Measurements from ENCODE around the gene APH1A. TPM values are rescaled to one million over a fixed set of nuclear protein-coding genes. Genes with fewer than 3 reads are reported as not detected.

Gene APH1A
- total RNA-seq, 1 experiment from 2014 or later = 115 TPM

GRCh38 chr1:150281758-150282557, 13.1 kb upstream of the APH1A start, which contains the start of gene CIART:
Gene CIART, plus strand, starts transcription at chr1:150282554. Its CDS starts 714 bp downstream, at chr1:150283268.
- Histone ChIP-seq H4K91ac (ENCODE audit: insufficient read length, low read depth, low read length) (no peak within 1 kb of the TSS), H3K79me1 (ENCODE audit: insufficient read depth, low read depth, low read length, poor library complexity, severe bottlenecking) (no peaks in the 10 kb centered on the region), H3K23ac (ENCODE audit: insufficient read length, low read depth, low read length) (no peak within 1 kb of the TSS), H3K9me3 (ENCODE audit: control insufficient read depth, low read depth, low read length) (no peaks in the 10 kb centered on the region), H3K56ac (ENCODE audit: insufficient read length, low read depth, low read length) (no peak within 1 kb of the TSS), H3T11ph (ENCODE audit: low read length) (no peak within 1 kb of the TSS), H2BK15ac (ENCODE audit: low read depth, low read length) (no peak within 1 kb of the TSS; the same call in 1 of the 2 replicates), H3K18ac (ENCODE audit: insufficient read length, low read depth, low read length) (peak within 1 kb of the TSS; percentile 80), H2BK12ac (ENCODE audit: insufficient read length, low read depth, low read length) (peak within 1 kb of the TSS; percentile 91), H4K20me1 (ENCODE audit: control insufficient read depth, insufficient read depth, insufficient read length) (peaks cover 3% of the 10 kb centered on the region), H3K27ac (ENCODE audit: insufficient read length, low read depth, low read length) (no peak within 1 kb of the TSS), H3K4me2 (ENCODE audit: insufficient read depth, insufficient read length, low read length) (peak within 1 kb of the TSS; percentile 92), H3K79me2 (ENCODE audit: insufficient read depth, low read length) (no peaks in the 10 kb centered on the region), H3K27me3 (ENCODE audit: insufficient read depth, low read length) (no peaks in the 10 kb centered on the region), H4K5ac (ENCODE audit: insufficient read length, low read depth, low read length) (no peak within 1 kb of the TSS), H4K8ac (replicated peaks; ENCODE audit: insufficient read length, low read depth, low read length) (no peak within 1 kb of the TSS), H2BK20ac (ENCODE audit: low read depth, low read length, poor library complexity, severe bottlenecking) (no peak within 1 kb of the TSS), H3K4ac (ENCODE audit: low read depth, low read length) (no peak within 1 kb of the TSS; the same call in 1 of the 2 replicates), H3K23me2 (ENCODE audit: insufficient read length, low read depth, low read length, poor library complexity, severe bottlenecking) (peaks cover 17% of the 10 kb centered on the region), H3K14ac (ENCODE audit: insufficient read depth, low read length) (peak within 1 kb of the TSS; percentile 87), H2AK5ac (ENCODE audit: insufficient read length, low read length) (no peak within 1 kb of the TSS), H2AFZ (ENCODE audit: low read length) (no peak within 1 kb of the TSS), H3K9ac (ENCODE audit: extremely low read depth, insufficient read length, low read length) (peak within 1 kb of the TSS; percentile 82), H3K4me1 (ENCODE audit: insufficient read depth, low read length) (no peaks in the 10 kb centered on the region), H2BK5ac (ENCODE audit: insufficient read length, low read length) (no peak within 1 kb of the TSS), H2BK120ac (ENCODE audit: low read depth, low read length, poor library complexity, severe bottlenecking) (no peak within 1 kb of the TSS)
- no CpG with 5 or more reads among the region's 46 CpGs for WGBS (ENCODE audit: extremely low coverage, insufficient read length, low lambda C conversion rate)
- peak within 1 kb of the TSS; percentile 84 to 95 for H3K4me3 Mint-ChIP-seq
- no peak for TF ChIP-seq CTCF (conservative IDR thresholded peaks at IDR 0.05)
- peaks cover 8 to 38% (median 32%) of the 10 kb centered on the region in 3 experiments for H3K36me3 Mint-ChIP-seq (ENCODE audit: insufficient read depth in 1 of 3, low read depth in 3 of 3)
- H3K9me3 Mint-ChIP-seq = no peaks in the 10 kb centered on the region; a peak in 2 of 5 replicates
- H3K27me3 Mint-ChIP-seq (ENCODE audit: low read depth) = peaks cover 18% of the 10 kb centered on the region
- peaks cover 22 to 27% of the 10 kb centered on the region in 2 experiments for H3K4me1 Mint-ChIP-seq
- H3K27ac Mint-ChIP-seq = peak within 1 kb of the TSS; percentile 97 to 98 (median 98)
- peak; percentile 98 for DNase-seq

Data from H9 (cell line).